ENCODE data around the gene MATN1. TPM values are rescaled to one million over a fixed set of nuclear protein-coding genes. Genes with fewer than 3 reads are reported as not detected.

MATN1 gene, protein sequence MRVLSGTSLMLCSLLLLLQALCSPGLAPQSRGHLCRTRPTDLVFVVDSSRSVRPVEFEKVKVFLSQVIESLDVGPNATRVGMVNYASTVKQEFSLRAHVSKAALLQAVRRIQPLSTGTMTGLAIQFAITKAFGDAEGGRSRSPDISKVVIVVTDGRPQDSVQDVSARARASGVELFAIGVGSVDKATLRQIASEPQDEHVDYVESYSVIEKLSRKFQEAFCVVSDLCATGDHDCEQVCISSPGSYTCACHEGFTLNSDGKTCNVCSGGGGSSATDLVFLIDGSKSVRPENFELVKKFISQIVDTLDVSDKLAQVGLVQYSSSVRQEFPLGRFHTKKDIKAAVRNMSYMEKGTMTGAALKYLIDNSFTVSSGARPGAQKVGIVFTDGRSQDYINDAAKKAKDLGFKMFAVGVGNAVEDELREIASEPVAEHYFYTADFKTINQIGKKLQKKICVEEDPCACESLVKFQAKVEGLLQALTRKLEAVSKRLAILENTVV
- under 1 TPM in 1 of 6 donors, not detected in 5; 0.15 TPM for total RNA-seq

DNA sequence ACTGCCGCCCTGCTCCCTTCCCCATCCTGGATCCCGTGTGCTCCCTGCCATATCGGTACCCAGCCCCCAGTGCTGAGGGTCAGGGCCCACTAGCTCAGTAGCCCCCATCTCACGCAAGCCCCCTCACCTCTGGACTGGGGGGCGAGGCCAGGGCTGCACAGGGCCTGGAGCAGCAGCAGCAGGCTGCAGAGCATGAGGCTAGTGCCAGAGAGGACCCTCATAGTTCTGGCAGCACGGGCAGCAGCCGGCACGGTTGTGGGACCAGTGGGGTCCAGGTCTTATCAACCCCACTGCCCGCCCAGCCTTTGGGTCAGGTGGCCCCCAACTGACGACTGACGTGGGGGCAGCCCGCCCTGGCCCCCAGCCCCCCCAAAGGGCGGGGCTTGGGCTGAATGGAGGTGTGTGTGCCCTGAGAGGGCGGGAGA is at the start of gene MATN1:
Gene MATN1, minus strand, starts transcription at position 255 of the 425 bp plus-strand sequence. Its CDS starts 34 bp downstream, at position 221.
- Histone ChIP-seq H3K4me3 (no peak within 1 kb of the TSS), H3K27me3 (no peaks in the 10 kb centered on the region), H3K36me3 (peaks cover 0 to 10% (median 0%) of the 10 kb centered on the region in 4 donors), H3K27ac (no peak within 1 kb of the TSS), H3K9me3 (no peaks in the 10 kb centered on the region), H3K4me1 (peaks cover 7 to 11% (median 8%) of the 10 kb centered on the region in 4 donors)
- no peak for ATAC-seq (ENCODE audit: low FRiP score in 2 of 2)
- no peak for TF ChIP-seq POLR2AphosphoS5 (IDR thresholded peaks at IDR 0.05)
- TF ChIP-seq EP300 (IDR thresholded peaks at IDR 0.05) = no peak
- TF ChIP-seq POLR2A (IDR thresholded peaks at IDR 0.05) = no peak
- TF ChIP-seq, protein P1, sequence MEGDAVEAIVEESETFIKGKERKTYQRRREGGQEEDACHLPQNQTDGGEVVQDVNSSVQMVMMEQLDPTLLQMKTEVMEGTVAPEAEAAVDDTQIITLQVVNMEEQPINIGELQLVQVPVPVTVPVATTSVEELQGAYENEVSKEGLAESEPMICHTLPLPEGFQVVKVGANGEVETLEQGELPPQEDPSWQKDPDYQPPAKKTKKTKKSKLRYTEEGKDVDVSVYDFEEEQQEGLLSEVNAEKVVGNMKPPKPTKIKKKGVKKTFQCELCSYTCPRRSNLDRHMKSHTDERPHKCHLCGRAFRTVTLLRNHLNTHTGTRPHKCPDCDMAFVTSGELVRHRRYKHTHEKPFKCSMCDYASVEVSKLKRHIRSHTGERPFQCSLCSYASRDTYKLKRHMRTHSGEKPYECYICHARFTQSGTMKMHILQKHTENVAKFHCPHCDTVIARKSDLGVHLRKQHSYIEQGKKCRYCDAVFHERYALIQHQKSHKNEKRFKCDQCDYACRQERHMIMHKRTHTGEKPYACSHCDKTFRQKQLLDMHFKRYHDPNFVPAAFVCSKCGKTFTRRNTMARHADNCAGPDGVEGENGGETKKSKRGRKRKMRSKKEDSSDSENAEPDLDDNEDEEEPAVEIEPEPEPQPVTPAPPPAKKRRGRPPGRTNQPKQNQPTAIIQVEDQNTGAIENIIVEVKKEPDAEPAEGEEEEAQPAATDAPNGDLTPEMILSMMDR (IDR thresholded peaks at IDR 0.05) = no peak
- WGBS, 2 donors = 86 to 92% methylated on average over 8 to 14 of the region's 14 CpGs
- DNase-seq = no peak

DNA sequence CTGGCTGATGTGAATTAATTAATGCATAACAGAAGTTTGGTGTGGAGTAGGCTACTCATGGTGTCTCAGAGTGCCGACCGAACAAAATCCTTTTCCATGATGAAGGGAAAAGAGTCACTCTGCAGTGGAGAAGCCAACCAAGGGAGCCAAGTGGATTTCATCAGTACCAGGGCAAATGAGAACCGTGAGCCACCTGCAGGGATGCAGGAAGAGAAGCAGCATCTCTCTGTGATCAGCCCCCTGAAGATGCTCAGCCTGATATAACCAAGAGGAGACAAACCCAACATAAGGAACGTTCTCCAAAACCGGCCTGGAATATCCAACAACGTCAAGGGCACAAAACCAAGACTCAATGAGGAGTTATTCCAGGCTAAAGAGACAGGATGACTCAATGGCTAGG is 47.6 kb upstream of the MATN1 start:
- DNase-seq (no peak), ATAC-seq (ENCODE audit: low FRiP score in 2 of 2) (no peak)
- Histone ChIP-seq H3K4me3 (no peak overlapping the region), H3K27ac (no peak overlapping the region), H3K4me1 (no peaks in the 10 kb centered on the region), H3K36me3 (no peaks in the 10 kb centered on the region), H3K9me3 (no peaks in the 10 kb centered on the region), H3K27me3 (no peaks in the 10 kb centered on the region)
- 85 to 90% methylated on average over 6 of the region's 6 CpGs for whole genome bisulfite sequencing, 2 donors
- TF ChIP-seq POLR2A (IDR thresholded peaks at IDR 0.05) = no peak
- no peak for TF ChIP-seq POLR2AphosphoS5 (IDR thresholded peaks at IDR 0.05)
- TF ChIP-seq EP300 (IDR thresholded peaks at IDR 0.05) = no peak
- TF ChIP-seq, protein P1 (IDR thresholded peaks at IDR 0.05) = no peak

DNA sequence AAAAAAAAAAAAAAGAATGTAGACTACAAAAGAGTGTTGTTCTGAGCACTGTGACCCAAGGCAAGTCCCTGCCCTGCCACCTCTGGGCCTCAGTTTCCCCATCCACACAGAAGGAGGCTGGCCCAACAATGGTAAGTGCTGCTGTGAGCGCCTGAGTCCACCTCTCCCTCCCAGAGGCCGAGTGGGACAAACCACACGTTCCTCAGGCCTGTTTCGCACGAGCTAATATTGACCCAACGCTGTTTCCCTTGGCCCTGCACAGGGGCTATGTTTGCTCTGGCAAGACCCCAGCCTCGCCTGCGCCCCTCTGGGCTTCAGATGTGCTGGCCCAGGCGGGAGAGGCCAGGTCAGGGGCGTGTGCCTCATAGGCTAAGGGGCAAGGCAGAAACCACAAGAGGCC is 46.8 kb upstream of the MATN1 start:
- DNase-seq = no peak
- ATAC-seq (ENCODE audit: low FRiP score in 2 of 2) = no peak
- TF ChIP-seq POLR2AphosphoS5 (IDR thresholded peaks at IDR 0.05) (no peak), POLR2A (IDR thresholded peaks at IDR 0.05) (no peak), EP300 (IDR thresholded peaks at IDR 0.05) (no peak)
- TF ChIP-seq, protein P1 (IDR thresholded peaks at IDR 0.05) = no peak
- Histone ChIP-seq H3K9me3 (no peaks in the 10 kb centered on the region), H3K36me3 (no peaks in the 10 kb centered on the region), H3K4me3 (no peak overlapping the region), H3K27ac (no peak overlapping the region), H3K27me3 (no peaks in the 10 kb centered on the region), H3K4me1 (no peaks in the 10 kb centered on the region)
- 84 to 88% methylated on average over 10 of the region's 10 CpGs for WGBS, 2 donors

DNA sequence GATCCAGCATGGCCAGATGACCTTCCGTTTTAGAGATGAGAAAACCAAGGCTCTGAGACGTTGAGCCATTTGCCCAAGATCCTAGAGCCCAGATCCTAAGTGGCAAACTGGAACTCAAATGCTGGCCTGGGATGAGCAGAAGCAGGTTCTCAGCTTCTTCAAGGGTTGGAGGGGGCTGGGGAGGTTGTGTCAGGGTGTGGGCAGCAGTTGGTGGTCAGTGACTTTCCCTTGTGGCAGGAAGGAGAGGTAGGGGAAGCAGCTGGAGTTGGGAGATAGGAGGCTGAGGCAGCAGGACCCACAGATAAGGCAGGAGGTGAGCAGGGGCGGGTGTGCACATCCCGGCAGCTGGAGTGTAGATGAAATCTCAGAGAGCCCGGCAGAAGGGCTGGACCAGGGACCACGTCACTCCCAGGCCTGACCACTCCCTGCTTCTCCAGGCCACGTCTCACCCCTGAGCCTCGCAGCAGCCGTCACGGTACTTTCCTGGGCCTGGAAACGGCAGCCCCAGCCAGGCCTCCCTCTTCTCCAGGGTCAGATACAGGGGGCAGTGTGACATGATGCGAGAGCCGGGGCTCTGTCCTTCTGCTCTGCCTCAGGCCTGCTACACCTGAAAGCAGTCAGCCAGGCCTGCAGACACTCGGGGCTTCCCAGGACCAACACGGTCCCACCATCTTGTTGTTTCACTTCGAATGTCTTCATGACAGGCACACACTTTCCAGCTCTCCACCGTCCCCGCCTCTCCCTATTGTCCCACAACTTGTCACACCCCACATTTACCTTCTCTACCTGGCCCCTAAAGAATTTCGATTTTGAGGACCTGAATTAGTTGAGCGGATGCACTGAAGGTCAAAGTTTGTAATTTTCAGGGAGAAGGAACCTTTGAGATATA is 45.7 kb upstream of the MATN1 start:
- WGBS, 2 donors = 78 to 79% methylated on average over 17 to 20 of the region's 20 CpGs
- Histone ChIP-seq H3K4me3 (no peak overlapping the region), H3K27ac (no peak overlapping the region), H3K27me3 (no peaks in the 10 kb centered on the region), H3K36me3 (no peaks in the 10 kb centered on the region), H3K4me1 (no peaks in the 10 kb centered on the region), H3K9me3 (no peaks in the 10 kb centered on the region)
- no peak for TF ChIP-seq POLR2A (IDR thresholded peaks at IDR 0.05)
- TF ChIP-seq, protein P1 (IDR thresholded peaks at IDR 0.05) = no peak
- TF ChIP-seq EP300 (IDR thresholded peaks at IDR 0.05) = no peak
- no peak for TF ChIP-seq POLR2AphosphoS5 (IDR thresholded peaks at IDR 0.05)
- DNase-seq = no peak
- no peak for ATAC-seq (ENCODE audit: low FRiP score in 2 of 2)

Measured in upper lobe of left lung (tissue), 6 donors.